DMS 273 treated with DMSO at 0.1 percent for 48 hours (cell line): ENCODE results near the gene PLA2G12A.

ENCODE experiments used
- DNase-seq: peaks from one replicate; lab custom pipeline; 2025; lab: John Stamatoyannopoulos, UW

Gene PLA2G12A

GRCh38 chr4:109729117-109729717 lies 653 bp downstream of the PLA2G12A start:
- no peak for DNase-seq

- DNase-seq, result no peak
These were observed 1.5 kb downstream of the PLA2G12A start for GRCh38 chr4:109728385-109728784.

- no peak for DNase-seq
These were observed 6.8 kb downstream of the PLA2G12A start for GRCh38 chr4:109723110-109723509.

GRCh38 chr4:109722357-109722756 lies 7.5 kb downstream of the PLA2G12A start:
- DNase-seq, result no peak

GRCh38 chr4:109721033-109721432 lies 8.8 kb downstream of the PLA2G12A start:
- no peak for DNase-seq

GRCh38 chr4:109719604-109720003 lies 10.3 kb downstream of the PLA2G12A start:
- DNase-seq, result no peak

- no peak for DNase-seq
These were observed 11.1 kb downstream of the PLA2G12A start for GRCh38 chr4:109718759-109719158.

- DNase-seq, result no peak
These were observed 16.4 kb downstream of the PLA2G12A start for GRCh38 chr4:109713500-109713899.

GRCh38 chr4:109708990-109709389 lies 20.9 kb downstream of the PLA2G12A start:
- DNase-seq, result no peak

- DNase-seq, result no peak
These were observed 21.4 kb downstream of the PLA2G12A start for GRCh38 chr4:109708435-109708834.

GRCh38 chr4:109703664-109704361 lies 26.1 kb downstream of the PLA2G12A start:
- DNase-seq, result no peak

GRCh38 chr4:109702950-109703663 lies 26.8 kb downstream of the PLA2G12A start, which contains the start of gene CASP6:
CASP6 (minus strand) TSS chr4:109703445; CDS start chr4:109703395, 50 bp downstream.
- DNase-seq, result peak; percentile 28

GRCh38 chr4:109701566-109702410 lies 28.1 kb downstream of the PLA2G12A start:
- DNase-seq, result no peak

GRCh38 chr4:109699553-109700225 lies 30.2 kb downstream of the PLA2G12A start:
- DNase-seq, result no peak

GRCh38 chr4:109698656-109699055 lies 31.2 kb downstream of the PLA2G12A start:
- no peak for DNase-seq

GRCh38 chr4:109691411-109691920 lies 38.4 kb downstream of the PLA2G12A start:
- DNase-seq, result no peak

GRCh38 chr4:109690690-109691410 lies 39.0 kb downstream of the PLA2G12A start:
- DNase-seq, result no peak

GRCh38 chr4:109684727-109685126 lies 45.1 kb downstream of the PLA2G12A start:
- DNase-seq, result no peak

GRCh38 chr4:109683621-109684253 lies 46.1 kb downstream of the PLA2G12A start:
- no peak for DNase-seq

GRCh38 chr4:109682875-109683274 lies 47.0 kb downstream of the PLA2G12A start:
- DNase-seq, result no peak
